ENCODE measurements around the gene GYPC.

The GYPC gene

GRCh38 chr2:126657636-126658318, 1.8 kb downstream of the GYPC start:
- TF ChIP-seq ZFX (IDR thresholded peaks at IDR 0.05; ENCODE audit: borderline replicate concordance) = no peak
- H3K27ac ChIP-seq = no peak overlapping the region

DNA sequence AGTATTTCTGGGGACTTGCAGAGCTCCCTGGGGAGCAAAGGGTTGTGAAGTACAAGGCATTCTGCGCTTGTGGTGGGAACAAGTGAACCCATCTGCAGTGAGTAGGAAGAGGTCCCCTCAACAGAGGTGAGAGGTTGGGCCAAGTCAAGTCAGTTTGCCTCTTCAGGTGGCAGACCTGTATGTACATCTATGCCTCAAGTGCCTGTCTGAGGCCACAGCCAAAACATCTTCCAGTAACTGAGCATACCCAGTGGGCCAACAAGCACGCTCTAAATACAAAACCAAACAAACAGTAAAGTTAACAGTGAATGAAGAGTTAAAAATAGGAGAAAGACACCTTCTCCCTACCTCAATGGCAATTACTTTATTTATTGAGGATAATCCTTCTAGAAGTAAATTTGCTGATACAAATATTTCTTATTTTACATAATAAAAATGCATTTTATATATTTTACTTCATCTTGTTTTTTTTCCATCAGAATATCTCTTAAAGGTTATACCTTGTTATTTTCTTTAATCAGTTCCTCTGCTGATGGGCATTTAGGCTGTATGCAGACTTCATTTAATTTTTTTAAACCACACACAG, 2.5 kb downstream of the GYPC start:
- no peak overlapping the region for H3K27ac ChIP-seq
- no peak for TF ChIP-seq ZFX (IDR thresholded peaks at IDR 0.05; ENCODE audit: borderline replicate concordance)
- TF ChIP-seq CTCF (IDR thresholded peaks at IDR 0.05) = no peak

DNA sequence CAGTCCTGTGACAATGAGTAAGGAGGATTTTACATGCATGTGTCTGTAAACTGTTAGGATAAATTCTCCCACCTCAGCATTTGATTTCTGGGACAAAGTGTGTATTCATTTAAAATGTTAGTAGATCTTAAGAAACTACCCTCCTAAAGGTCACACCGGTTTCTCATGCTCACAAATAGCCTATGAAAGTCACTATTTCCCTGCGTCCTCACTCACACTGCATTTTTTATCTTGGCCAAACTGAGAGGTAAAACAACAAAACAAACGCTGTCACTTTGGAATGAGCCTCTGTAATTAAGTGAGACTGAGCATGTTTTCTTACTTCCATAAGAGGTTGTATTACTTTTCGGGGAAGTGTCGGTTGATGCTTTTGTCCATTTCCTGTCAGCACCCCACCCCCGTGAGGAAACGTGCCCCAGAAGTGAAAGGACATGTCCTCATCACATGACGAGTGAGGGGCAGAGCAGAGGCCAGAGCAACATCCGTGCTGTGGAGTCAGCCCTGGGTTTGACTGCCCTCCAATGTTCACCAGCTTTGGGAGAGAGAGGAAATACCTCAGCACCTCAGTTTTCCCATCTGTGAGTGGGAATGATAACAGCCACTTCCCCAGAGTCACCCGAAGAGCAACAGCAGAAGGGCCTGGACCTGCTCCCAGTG, 3.1 kb downstream of the GYPC start:
- TF ChIP-seq ZFX (IDR thresholded peaks at IDR 0.05; ENCODE audit: borderline replicate concordance) (no peak), CTCF (IDR thresholded peaks at IDR 0.05) (no peak)
- no peak overlapping the region for H3K27ac ChIP-seq

DNA sequence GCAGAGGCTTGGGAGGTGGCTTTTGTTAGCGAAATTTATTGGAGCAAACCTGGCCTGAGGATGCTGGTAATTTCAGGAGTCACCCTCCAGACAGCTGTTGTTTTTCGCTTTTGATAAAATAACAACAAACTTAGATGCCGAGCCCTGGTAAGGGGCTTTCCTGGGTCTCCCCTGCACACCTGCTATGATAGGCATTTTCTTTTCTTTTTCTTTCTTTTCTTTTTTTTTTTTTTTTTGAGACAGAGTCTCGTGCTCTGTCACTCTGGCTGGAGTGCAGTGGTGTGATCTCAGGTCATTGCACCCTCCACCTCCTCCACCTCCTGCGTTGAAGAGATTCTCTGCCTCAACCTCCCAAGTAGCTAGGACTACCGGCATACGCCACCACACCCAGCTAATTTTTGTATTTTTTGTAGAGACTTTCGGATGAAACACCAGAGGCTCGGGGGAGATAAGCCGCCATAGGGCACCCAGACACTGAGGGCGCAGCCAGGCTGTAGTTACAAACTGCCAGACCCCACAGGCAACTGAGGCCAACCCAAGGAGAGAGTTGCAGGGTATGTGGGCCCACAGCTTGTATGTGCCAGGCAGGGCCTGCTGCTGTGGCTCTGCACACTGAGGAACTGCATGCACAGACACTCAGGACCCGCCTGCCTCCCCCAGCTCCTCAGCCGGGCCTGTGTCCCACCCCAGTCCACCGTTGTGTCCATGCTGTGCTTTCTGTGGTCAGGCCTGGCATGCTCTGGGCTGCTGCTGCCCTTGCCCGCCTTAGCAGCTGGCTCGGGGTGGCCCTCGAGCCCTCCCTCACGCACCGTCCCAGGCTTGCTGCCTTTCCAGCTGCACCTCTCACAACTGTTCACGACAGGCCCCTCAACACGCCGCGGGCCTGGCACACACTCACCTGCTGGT, 3.9 kb downstream of the GYPC start:
- H3K27ac ChIP-seq = no peak overlapping the region
- no peak for TF ChIP-seq ZFX (IDR thresholded peaks at IDR 0.05; ENCODE audit: borderline replicate concordance)
- no peak for TF ChIP-seq CTCF (IDR thresholded peaks at IDR 0.05)

DNA sequence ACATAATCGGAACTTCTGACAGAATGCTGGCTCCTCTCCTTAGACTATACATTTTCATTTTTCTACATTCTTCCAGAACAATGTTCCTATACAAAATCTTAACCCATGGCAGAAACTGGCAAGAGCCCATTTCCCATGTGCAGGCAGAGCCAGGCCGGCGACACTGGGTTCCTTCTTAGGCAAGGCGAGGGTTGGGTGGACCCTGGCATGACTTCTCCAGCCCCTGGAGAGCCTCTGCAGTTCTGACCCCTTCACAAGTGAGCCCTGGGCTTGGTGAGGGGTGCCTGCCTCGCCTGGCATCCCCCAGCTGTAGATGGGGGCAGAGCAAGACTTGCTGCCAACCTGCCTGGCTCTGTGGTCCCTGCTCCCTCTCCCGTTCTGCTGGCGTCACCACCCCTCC, 5.0 kb downstream of the GYPC start:
- no peak overlapping the region for H3K27ac ChIP-seq

DNA sequence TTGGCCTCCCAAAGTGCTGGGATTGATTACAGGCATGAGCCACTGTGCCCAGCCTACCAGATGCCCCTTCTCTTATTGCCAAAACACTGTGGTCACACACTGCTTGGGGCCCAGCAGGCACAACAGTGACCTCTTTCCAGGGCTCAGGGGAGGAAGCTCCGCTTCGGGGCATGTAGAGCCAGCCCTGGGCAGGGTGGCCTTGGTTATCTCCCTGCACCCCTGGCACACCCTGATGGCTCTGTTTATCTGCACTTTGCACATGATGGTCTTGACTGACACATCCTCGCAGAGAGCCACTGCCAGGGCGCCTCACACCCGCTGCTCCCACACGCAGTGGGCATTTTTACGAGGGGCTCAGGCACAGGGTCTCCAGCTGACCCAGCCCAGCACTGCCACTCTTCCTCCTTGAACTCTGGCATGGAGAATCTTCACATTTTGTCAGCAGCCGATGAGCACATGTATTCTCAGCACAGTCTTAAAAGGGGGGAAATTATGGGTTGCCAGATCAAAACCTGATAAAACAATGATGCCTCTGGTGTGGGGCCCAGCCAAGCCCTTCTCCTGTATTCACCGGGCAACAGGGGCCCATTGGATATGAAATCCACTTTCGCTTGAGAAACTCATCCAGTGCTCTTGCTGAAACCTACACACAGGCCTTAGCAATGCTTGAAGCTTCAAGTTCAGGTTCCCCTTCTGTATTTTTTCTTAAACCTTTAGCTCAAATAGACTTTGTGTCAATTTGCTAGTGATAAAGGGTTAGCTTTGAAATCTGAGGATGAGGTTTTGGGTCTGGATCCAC, 5.9 kb downstream of the GYPC start:
- TF ChIP-seq ZFX (IDR thresholded peaks at IDR 0.05; ENCODE audit: borderline replicate concordance) = no peak
- TF ChIP-seq CTCF (IDR thresholded peaks at IDR 0.05) = no peak

More for the DNA sequence above, 5.0 kb downstream of the GYPC start:
- TF ChIP-seq ZFX (IDR thresholded peaks at IDR 0.05; ENCODE audit: borderline replicate concordance) (no peak), CTCF (IDR thresholded peaks at IDR 0.05) (no peak)

DNA sequence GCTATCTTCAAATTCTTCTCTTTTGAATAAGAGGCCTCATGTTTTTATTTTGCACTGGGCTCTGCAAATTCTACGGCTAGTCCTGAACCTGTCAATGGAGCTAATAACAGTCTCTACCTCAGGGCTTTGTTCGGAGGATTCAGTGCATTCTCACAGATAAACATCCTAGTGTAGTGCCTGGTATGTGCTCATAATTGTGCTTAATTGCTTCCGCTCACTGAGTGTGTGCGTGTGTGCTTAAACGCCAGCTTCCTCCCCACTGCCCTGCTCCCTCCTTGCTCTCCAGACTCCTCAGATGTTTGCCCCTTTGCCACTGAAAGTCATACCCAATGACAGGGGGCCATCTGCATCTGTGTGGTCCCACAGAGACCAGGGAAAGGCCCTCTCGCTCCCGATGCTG, 6.7 kb downstream of the GYPC start:
- no peak overlapping the region for H3K27ac ChIP-seq
- no peak for TF ChIP-seq CTCF (IDR thresholded peaks at IDR 0.05)
- no peak for TF ChIP-seq ZFX (IDR thresholded peaks at IDR 0.05; ENCODE audit: borderline replicate concordance)

More for the DNA sequence above, 5.9 kb downstream of the GYPC start:
- H3K27ac ChIP-seq = no peak overlapping the region
